Coronary artery (tissue), 2 donors: ENCODE data around the gene ACKR1.

Source experiments
- DNase-seq: peaks from one replicate; pipeline ENCODE4 v3.0.0-alpha.2; 2017; ENCODE audit warnings: low spot score
- H3K27ac ChIP-seq, 2 donors: fragments of 200-600 bp; sonication (generic); one replicate each; pipeline ENCODE4 v1.5.1; 2016 to 2019
- H3K4me3 ChIP-seq: fragments of 200-600 bp; sonication (generic); 2 replicates; pipeline ENCODE4 v1.5.1; 2016; ENCODE audit warnings: mild to moderate bottlenecking, moderate library complexity
- TF ChIP-seq, protein P1 (sequence below): fragments of 200-600 bp; sonication (generic); IDR thresholded peaks from one replicate; pipeline ENCODE4 v1.5.1; 2019; ENCODE audit warnings: antibody characterized with exemption

Gene ACKR1

DNA sequence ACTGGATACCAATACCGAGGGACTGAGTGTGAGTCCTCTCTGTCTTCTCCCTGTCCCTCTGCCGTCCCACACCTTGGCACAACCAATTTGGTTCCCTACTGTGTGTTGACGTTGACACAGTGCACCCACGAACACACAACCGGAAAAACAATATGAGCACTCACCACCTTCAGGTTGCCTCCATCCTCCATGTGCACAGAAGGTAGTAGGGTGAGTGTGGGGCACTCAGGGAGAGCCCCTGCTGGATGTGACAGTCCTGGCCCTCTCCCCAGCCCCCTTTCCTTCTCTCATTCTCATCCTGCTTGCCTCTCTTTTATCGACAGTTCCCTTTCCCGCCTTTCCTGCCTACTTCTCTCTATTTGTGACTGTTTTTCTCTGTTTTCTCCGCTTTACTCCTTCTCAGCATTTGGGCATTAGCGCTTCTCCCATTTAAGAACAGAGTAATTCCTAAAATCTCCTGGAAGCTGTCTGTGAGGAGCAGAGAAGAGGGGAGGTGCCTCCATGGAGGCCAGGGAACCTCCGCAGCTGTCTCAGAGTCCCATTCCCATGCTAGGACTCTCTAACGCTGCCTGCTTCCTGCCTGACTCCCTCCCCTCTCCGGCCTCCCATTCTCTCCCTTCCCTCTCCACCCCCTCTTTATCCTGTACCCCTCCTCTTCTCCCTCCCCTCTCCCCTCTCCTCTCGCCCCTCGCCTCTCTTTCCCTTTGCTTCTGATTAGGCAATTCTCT lies 16.9 kb upstream of the ACKR1 start:
- H3K4me3 ChIP-seq: peak overlapping the region; percentile 60
- TF ChIP-seq, protein P1, sequence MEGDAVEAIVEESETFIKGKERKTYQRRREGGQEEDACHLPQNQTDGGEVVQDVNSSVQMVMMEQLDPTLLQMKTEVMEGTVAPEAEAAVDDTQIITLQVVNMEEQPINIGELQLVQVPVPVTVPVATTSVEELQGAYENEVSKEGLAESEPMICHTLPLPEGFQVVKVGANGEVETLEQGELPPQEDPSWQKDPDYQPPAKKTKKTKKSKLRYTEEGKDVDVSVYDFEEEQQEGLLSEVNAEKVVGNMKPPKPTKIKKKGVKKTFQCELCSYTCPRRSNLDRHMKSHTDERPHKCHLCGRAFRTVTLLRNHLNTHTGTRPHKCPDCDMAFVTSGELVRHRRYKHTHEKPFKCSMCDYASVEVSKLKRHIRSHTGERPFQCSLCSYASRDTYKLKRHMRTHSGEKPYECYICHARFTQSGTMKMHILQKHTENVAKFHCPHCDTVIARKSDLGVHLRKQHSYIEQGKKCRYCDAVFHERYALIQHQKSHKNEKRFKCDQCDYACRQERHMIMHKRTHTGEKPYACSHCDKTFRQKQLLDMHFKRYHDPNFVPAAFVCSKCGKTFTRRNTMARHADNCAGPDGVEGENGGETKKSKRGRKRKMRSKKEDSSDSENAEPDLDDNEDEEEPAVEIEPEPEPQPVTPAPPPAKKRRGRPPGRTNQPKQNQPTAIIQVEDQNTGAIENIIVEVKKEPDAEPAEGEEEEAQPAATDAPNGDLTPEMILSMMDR: no peak
- H3K27ac ChIP-seq: no peak overlapping the region
- no peak for DNase-seq

DNA sequence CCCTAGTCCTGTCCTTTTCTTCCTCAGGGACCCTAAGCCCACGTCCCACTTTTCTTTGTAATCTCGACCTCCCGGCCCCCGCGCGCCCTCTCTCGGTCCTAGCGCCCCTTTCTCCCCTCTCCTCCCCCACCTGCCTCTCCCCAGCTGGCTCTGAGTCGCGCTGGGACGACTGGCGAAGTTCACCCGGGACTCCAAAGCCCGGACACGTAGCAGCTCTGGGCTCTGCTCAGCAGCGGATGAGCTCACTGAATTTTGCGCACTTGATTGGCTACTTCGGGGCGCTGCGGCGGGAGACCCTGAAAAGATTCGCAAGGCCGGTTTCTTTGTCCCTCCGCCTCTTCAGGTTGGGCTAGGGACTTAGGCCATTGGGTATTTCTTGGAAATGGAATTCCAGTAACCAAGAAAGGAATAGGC lies 16.3 kb upstream of the ACKR1 start:
- Histone ChIP-seq H3K4me3 (peak overlapping the region; percentile 60), H3K27ac (no peak overlapping the region)
- DNase-seq: no peak
- TF ChIP-seq, protein P1: no peak

DNA sequence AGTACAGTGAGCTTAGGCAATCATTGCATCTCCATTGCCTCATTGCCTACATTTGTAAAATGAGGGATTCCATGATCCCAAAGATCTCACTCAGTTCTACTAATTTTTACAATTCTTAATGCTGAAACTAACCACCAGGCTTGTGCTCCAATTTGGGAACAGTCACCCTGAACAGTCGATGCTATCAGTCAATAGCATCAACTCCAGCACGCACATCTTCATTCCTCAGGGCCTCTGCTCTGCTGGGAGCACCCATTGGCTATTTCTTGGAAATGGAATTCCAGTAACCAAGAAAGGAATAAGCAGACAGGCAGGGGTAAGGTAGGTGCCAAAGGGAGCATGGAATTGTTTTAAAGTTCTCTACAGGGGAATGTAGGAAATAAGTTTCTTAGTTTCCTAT lies 14.2 kb upstream of the ACKR1 start:
- H3K4me3 ChIP-seq: no peak overlapping the region
- TF ChIP-seq, protein P1: no peak
- no peak for DNase-seq
- no peak overlapping the region for H3K27ac ChIP-seq

DNA sequence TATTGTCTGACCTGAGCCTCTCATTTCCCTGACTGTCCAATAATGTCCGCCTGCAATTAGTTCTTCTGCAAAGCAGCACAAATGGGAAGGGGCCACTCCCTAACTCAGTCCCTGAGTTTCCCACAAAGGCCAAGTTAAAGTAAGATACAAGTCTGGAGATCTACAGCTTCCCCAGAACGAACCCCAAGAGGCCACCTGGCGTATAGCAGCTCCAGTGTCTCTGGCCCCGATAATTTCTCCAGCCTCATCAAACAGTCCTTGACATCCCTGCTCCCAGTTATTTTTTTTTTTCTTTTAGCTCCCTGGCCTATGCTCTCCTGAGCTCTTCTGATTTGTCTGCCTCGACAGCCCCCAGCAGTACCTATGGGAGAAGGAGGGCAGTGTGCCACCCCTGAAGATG lies 8.1 kb upstream of the ACKR1 start:
- TF ChIP-seq, protein P1: no peak
- no peak for DNase-seq
- no peak overlapping the region for H3K4me3 ChIP-seq
- H3K27ac ChIP-seq: no peak overlapping the region

DNA sequence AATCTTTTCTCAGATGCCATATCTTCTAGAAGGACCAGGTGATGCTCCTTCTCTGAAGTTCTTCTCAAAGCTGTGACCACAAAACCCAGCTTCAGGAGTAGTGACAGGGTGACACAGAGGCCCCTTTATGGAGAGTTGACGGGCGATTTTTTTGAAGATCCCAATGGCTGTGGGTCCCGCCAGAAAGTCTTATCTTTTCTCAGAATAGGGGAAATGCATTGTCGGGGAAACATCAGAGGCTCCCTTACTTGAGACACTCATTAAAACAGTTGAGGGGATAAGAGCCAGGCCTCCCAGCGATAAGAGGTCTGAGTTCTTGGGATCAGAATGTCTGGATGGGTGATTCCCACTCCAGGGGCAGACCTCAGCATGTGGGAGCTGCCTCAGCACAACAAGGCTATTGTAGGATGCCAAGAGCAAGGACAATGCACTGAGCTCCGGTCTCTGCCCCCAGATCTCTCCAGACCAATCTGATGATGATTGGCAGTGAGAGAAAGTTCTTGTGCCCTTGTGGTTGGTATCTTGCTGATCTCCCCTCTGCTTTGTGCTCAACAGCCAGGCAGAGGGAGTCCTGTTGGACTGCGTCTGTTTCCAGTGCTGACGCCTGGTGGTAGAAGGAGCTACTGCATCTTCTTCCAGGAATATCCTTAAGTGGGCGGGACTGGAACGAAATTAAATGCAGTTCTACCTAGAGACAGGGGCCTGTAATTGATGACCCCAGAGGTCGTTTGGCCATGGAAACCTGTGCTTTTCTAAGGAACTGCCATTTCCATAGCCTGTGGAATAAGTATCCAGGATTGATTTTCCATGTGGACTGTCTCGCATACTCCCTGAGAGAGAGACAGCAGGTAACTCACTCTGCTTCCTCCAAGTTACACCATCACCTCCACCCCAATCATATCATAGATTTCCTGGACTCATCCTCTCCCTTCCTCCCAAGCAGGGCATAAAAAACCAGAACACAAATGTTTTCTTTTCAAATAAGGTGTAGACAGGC lies 6.8 kb upstream of the ACKR1 start:
- no peak overlapping the region for H3K4me3 ChIP-seq
- TF ChIP-seq, protein P1: peak; percentile 71
- DNase-seq: no peak
- no peak overlapping the region for H3K27ac ChIP-seq

DNA sequence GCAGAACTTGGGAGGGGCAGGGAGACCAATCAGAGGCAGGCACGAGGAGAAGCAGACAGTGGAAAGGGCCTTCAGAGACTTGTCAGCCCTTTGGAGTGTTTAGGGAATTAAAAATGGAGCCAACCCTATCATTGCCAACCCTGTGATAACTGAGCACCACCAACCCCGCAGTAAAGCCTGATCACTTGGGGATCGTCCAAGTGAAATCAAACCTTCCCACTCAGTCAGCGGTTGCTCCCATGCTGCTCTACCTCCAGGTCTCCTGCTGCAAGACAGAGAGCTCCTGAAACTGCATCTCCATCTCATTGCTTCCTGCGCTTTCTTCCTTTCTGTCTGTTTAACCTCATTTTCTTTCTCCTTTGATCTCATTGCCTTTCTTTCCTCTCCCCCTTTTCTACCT lies 4.8 kb upstream of the ACKR1 start:
- no peak for DNase-seq
- TF ChIP-seq, protein P1: no peak
- Histone ChIP-seq H3K4me3 (no peak overlapping the region), H3K27ac (no peak overlapping the region)
